SK-N-SH (cell line): Measurements from ENCODE around the gene ZNF664.

Source experiments
- EZH2phosphoT487 ChIP-seq: fragments of 200-600 bp; sonication (generic); IDR thresholded peaks from 2 replicates; pipeline ENCODE4 v1.6.1; 2017; ENCODE audit warnings: low read depth, mixed run types, mild to moderate bottlenecking, antibody characterized with exemption, moderate library complexity, borderline replicate concordance
- YY1 ChIP-seq: IDR thresholded peaks from 2 replicates; pipeline ENCODE4 v1.4.0; 2012; ENCODE audit warnings: low read depth, mild to moderate bottlenecking
- TF ChIP-seq, protein P1 (sequence below): fragments of 200-600 bp; sonication (generic); IDR thresholded peaks from 2 replicates; pipeline ENCODE4 v1.6.1; 2017; ENCODE audit warnings: antibody characterized with exemption, mild to moderate bottlenecking, moderate library complexity

GRCh38 chr12:124035163-124035562 is 62.1 kb downstream of the ZNF664 start:
- TF ChIP-seq EZH2phosphoT487 (no peak), YY1 (no peak)
- TF ChIP-seq, protein P1, sequence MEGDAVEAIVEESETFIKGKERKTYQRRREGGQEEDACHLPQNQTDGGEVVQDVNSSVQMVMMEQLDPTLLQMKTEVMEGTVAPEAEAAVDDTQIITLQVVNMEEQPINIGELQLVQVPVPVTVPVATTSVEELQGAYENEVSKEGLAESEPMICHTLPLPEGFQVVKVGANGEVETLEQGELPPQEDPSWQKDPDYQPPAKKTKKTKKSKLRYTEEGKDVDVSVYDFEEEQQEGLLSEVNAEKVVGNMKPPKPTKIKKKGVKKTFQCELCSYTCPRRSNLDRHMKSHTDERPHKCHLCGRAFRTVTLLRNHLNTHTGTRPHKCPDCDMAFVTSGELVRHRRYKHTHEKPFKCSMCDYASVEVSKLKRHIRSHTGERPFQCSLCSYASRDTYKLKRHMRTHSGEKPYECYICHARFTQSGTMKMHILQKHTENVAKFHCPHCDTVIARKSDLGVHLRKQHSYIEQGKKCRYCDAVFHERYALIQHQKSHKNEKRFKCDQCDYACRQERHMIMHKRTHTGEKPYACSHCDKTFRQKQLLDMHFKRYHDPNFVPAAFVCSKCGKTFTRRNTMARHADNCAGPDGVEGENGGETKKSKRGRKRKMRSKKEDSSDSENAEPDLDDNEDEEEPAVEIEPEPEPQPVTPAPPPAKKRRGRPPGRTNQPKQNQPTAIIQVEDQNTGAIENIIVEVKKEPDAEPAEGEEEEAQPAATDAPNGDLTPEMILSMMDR: no peak
